ENCODE measurements around the gene LRIG3.
A peak's percentile ranks its signal among the peaks of the same experiment; 100 is the strongest.
"Not testable (repeated sequence)": the region's sequence is repeated elsewhere in the genome, so short reads cannot be mapped to it uniquely, and the experiment has no call there.

LRIG3 gene

DNA sequence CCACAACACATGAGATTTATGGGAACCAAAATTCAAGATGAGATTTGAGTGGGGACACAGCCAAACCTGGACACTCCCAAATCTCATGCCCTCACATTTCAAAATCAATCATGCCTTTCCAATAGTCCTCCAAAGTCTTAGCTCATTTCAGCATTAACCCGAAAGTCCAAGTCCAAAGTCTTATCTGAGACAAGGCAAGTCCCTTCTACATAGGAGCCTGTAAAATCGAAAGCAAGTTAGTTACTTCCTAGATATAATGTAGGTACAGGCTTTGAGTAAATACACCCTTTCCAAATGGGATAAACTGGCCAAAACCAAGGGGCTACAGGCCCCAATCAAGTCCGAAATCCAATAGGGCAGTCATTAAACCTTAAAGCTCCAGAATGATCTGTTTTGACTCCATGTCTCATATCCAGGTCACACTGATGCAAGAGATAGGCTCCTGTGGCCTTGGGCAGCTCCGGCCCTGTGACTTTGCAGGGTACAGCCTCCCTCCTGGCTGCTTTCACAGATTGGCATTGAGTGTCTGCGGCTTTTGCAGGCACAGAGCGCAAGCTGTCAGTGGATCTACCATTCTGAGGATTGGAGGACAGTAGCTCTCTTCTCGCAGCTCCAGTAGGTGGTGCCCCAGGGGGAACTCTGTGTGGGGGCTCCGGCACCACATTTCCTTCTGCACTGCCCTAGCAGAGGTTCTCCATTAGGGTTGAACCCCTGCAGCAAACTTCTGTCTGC, 60.1 kb downstream of the LRIG3 start:
- DNase-seq = no peak

DNA sequence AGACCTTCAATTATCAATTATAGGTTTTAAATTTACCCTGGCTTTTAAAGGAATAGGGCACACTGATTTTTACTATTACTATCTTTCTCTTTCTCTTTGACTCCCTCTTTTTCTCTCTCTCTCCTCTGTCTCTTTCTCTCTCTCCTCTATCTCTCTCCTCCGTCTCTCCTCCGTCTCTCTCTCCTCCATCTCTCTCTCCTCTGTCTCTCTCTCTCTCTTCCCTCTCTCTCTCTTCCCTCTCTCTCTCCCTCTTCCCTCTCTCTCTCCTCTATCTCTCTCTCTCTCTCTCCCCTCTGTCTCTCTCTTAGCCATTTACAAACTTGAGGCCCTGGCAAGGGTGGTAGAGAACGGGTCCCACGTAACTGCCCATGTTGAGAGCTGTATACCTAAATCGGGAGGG, 62.3 kb downstream of the LRIG3 start:
- no peak for DNase-seq

DNA sequence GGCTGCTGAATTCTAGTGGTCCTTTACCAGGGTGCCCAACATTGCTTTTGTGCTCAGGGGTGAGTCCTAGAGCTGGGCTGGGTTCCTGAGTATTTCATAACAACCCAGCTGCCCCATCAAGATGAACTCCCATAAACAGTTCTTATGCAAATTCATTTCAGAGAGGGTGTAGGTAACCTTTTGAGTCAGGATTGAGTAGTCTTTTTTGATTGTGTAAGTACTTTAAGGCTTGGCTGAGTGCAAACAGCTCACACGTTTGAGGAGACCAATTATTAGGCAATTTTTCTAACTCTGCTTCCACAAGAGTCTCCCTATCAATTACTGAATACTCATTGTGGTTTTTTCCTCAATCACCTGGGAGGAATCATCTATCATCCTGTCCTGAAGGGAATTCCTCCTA, 63.1 kb downstream of the LRIG3 start:
- DNase-seq = not testable (repeated sequence)

DNA sequence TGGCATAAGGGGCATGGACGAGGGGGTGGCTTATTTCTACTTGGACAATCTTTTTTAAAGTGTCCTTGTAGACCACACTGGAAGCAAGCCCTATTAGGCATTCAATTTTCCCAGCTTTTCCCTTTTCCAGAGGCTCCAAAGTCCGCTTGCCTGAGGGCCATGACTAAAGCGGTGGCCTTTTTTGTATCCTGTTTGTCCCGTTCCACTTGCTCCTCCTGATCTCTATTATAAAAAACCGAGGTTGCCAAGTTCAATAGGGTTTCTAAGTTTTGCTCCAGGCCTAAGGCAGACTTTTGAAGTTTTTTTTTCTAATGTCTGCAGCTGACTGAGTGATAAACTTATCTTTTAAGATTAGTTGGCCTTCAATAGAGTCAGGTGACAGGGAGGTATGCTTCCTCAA, 64.7 kb downstream of the LRIG3 start:
- DNase-seq = not testable (repeated sequence)

GRCh38 chr12:58850826-58851225, 69.5 kb downstream of the LRIG3 start:
- DNase-seq = no peak

GRCh38 chr12:58847901-58848600, 72.3 kb downstream of the LRIG3 start:
- DNase-seq = no peak

DNA sequence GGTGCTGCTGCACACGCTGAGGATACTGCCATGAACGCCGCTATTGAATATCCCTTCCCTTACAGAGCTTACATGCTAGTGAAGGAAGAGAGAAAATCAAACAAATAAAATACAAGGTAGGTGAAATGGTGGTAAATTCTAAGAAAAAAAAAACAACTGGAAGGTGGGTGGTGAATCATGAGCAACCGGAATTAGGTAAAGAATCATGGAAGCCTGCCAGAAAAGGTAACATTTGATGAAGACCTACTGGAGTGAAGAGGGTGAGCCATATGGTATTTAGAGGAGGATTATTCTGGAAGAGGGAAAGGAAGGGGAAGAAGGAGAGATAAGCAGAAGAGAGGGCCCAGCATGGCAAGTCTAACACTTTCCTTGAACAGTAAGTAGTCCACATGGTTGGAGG, 76.1 kb downstream of the LRIG3 start:
- no peak for DNase-seq

DNA sequence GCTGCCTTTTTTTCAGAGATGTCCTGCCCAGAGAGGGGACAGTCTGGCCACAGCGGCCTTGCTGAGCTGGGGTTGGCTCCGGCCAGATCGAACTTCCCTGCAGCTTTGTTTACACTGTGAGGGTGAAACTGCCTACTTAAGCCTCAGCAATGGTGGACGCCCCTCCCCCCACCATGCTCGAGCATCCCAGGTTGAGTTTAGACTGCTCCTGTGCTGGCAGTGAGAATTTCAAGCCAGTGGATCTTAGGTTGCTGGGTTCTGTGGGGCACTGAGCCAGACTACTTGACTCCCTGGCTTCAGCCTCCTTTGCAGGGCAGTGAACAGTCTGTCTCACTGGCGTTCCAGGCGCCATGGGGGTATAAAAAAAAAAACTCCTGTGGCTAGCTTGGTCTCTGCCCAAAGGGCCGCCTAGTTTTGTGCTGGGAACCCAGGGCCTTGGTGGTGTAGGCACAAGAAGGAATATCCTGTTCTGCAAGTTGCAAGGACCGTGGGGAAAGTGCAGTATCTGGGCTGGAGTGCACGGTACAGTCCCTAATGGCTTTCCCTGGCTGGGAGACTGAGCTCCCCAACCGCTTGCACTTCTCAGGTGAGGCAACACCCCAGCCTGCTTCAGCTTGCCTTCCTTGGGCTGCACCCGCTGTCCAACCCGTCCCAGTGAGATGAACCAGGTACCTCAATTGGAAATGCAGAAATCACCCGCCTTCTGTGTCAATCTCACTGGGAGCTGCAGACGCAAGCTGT, 79.1 kb downstream of the LRIG3 start:
- DNase-seq = peak in 1 of 56 donors; percentile 5

- DNase-seq = no peak
These were observed 86.5 kb downstream of the LRIG3 start for GRCh38 chr12:58833853-58834252.

DNA sequence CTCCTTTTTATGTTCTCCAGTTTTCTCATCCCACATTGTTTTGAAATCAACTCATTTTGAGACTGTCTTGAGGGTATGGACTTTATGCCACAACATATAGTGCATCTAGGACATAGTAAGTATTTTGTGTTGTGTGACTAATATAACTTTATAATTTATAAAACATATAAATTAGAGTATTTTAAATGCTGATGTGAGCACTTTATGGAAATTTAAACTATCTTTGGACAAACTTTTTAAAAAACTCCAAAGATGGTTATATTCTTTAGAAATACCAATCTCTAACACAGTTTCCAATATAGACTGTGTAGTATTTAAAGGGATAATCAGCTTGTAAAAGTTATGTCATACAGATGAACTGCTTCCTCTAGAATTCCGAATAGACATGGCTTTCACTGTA, 87.4 kb downstream of the LRIG3 start:
- DNase-seq = no peak
